Liver (tissue), 3 donors: ENCODE data around the gene BBS7.

ENCODE experiments used
- FOXA1 ChIP-seq: IDR thresholded peaks from 2 replicates; pipeline ENCODE4 v1.6.1; 2016; ENCODE audit warnings: antibody characterized with exemption
- RAD21 ChIP-seq, 2 donors: IDR thresholded peaks; 2 replicates each; pipeline ENCODE4 v1.6.1; 2016; ENCODE audit warnings: antibody characterized with exemption in 2 of 2, mild to moderate bottlenecking in 2 of 2
- SP1 ChIP-seq: IDR thresholded peaks from 2 replicates; pipeline ENCODE4 v1.6.1; 2018; ENCODE audit warnings: antibody characterized with exemption, mild to moderate bottlenecking
- TAF1 ChIP-seq: conservative IDR thresholded peaks from 2 replicates; pipeline ENCODE4 v1.6.1; 2016; ENCODE audit warnings: antibody characterized with exemption, mild to moderate bottlenecking
- TF ChIP-seq, protein P1 (sequence below): fragments of 150-350 bp; IDR thresholded peaks from 2 replicates; pipeline ENCODE4 v1.5.1; 2017; ENCODE audit warnings: improper control_type of control experiment, low read depth, low read length; ENCODE audit not compliant: missing input control
- donor health status: healthy.
- donor health status: healthy.

DNA sequence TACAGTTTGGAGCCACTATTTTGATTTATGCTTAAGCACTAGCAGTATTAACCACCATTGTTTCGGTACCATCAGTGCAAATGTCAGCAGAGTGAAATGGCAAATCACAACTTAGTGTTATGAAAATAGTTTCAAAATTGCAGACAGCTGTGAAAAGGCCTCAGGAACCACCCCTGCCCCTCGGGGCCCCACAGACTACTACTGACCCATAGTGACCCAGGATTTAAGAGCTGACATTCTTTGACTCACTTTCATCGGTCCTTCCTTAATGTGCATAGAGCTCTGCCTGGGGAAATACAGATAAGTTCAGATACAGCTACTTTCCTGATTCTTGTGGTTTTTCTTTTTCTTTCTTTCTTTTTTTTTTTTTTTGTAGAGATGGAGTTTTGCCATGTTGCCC lies 3.3 kb upstream of the BBS7 start:
- no peak for TF ChIP-seq SP1
- TF ChIP-seq, protein P1, sequence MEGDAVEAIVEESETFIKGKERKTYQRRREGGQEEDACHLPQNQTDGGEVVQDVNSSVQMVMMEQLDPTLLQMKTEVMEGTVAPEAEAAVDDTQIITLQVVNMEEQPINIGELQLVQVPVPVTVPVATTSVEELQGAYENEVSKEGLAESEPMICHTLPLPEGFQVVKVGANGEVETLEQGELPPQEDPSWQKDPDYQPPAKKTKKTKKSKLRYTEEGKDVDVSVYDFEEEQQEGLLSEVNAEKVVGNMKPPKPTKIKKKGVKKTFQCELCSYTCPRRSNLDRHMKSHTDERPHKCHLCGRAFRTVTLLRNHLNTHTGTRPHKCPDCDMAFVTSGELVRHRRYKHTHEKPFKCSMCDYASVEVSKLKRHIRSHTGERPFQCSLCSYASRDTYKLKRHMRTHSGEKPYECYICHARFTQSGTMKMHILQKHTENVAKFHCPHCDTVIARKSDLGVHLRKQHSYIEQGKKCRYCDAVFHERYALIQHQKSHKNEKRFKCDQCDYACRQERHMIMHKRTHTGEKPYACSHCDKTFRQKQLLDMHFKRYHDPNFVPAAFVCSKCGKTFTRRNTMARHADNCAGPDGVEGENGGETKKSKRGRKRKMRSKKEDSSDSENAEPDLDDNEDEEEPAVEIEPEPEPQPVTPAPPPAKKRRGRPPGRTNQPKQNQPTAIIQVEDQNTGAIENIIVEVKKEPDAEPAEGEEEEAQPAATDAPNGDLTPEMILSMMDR: no peak
- no peak for TF ChIP-seq TAF1
- TF ChIP-seq FOXA1: no peak
- TF ChIP-seq RAD21 (IDR thresholded peaks at IDR 0.05): no peak
